Measurements from ENCODE around the gene SPATA2L. TPM values are rescaled to one million over a fixed set of nuclear protein-coding genes. Genes with fewer than 3 reads are reported as not detected.

SPATA2L gene
- total RNA-seq, 1 donor from 2014 or later, result 10.8 TPM

GRCh38 chr16:89737341-89738071 is 36.0 kb upstream of the SPATA2L start:
- no peak for DNase-seq (ENCODE audit: low read depth)
- no peak overlapping the region for H3K4me3 Mint-ChIP-seq (ENCODE audit: unreplicated experiment)
- Histone ChIP-seq H3K27me3 (ENCODE audit: insufficient read depth, low read length) (no peaks in the 10 kb centered on the region), H3K27ac (ENCODE audit: low read depth, low read length) (no peak overlapping the region), H3K79me2 (ENCODE audit: insufficient read depth, low read length) (peaks cover under 1% of the 10 kb centered on the region), H2AFZ (ENCODE audit: low read depth, low read length) (no peak overlapping the region), H3K9ac (ENCODE audit: low read length) (no peak overlapping the region), H4K20me1 (ENCODE audit: insufficient read depth, low read length) (peaks cover 50% of the 10 kb centered on the region), H3K4me1 (ENCODE audit: insufficient read depth, low read length) (no peaks in the 10 kb centered on the region), H3K9me3 (ENCODE audit: insufficient read depth, low read depth, low read length) (no peaks in the 10 kb centered on the region), H3K4me2 (ENCODE audit: low read length) (no peak overlapping the region), H3K36me3 (ENCODE audit: insufficient read depth, low read length) (peaks cover 56% of the 10 kb centered on the region), H3K4me3 (ENCODE audit: insufficient read depth, low read depth, low read length) (no peak overlapping the region)
- H3K9me3 Mint-ChIP-seq (ENCODE audit: unreplicated experiment), result no peaks in the 10 kb centered on the region
- FAIRE-seq, result no peak
- H3K27me3 Mint-ChIP-seq (ENCODE audit: low read depth, unreplicated experiment), result no peaks in the 10 kb centered on the region
- H3K4me1 Mint-ChIP-seq (ENCODE audit: low read depth, unreplicated experiment), result no peaks in the 10 kb centered on the region
- H3K36me3 Mint-ChIP-seq (ENCODE audit: low read depth, unreplicated experiment), result peaks cover 12% of the 10 kb centered on the region
- TF ChIP-seq EZH2 (IDR thresholded peaks at IDR 0.05; ENCODE audit: insufficient read depth, low read length), result no peak
- TF ChIP-seq, protein P1, sequence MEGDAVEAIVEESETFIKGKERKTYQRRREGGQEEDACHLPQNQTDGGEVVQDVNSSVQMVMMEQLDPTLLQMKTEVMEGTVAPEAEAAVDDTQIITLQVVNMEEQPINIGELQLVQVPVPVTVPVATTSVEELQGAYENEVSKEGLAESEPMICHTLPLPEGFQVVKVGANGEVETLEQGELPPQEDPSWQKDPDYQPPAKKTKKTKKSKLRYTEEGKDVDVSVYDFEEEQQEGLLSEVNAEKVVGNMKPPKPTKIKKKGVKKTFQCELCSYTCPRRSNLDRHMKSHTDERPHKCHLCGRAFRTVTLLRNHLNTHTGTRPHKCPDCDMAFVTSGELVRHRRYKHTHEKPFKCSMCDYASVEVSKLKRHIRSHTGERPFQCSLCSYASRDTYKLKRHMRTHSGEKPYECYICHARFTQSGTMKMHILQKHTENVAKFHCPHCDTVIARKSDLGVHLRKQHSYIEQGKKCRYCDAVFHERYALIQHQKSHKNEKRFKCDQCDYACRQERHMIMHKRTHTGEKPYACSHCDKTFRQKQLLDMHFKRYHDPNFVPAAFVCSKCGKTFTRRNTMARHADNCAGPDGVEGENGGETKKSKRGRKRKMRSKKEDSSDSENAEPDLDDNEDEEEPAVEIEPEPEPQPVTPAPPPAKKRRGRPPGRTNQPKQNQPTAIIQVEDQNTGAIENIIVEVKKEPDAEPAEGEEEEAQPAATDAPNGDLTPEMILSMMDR (IDR thresholded peaks at IDR 0.05; ENCODE audit: insufficient read depth, low read depth, low read length), result no peak
- H3K27ac Mint-ChIP-seq (ENCODE audit: unreplicated experiment), result no peak overlapping the region

- no peaks in the 10 kb centered on the region for H3K27me3 ChIP-seq (ENCODE audit: insufficient read depth, low read length)
- peaks cover 63% of the 10 kb centered on the region for H3K36me3 ChIP-seq (ENCODE audit: insufficient read depth, low read length)
Observed at GRCh38 chr16:89736554-89736953, 35.0 kb upstream of the SPATA2L start.

More at GRCh38 chr16:89736554-89736953, 35.0 kb upstream of the SPATA2L start:
- no peak for DNase-seq (ENCODE audit: low read depth)
- H3K4me3 Mint-ChIP-seq (ENCODE audit: unreplicated experiment), result no peak overlapping the region
- H3K27me3 Mint-ChIP-seq (ENCODE audit: low read depth, unreplicated experiment), result no peaks in the 10 kb centered on the region
- Histone ChIP-seq H3K4me2 (ENCODE audit: low read length) (no peak overlapping the region), H2AFZ (ENCODE audit: low read depth, low read length) (no peak overlapping the region), H3K9ac (ENCODE audit: low read length) (no peak overlapping the region), H3K27ac (ENCODE audit: low read depth, low read length) (no peak overlapping the region), H3K9me3 (ENCODE audit: insufficient read depth, low read depth, low read length) (no peaks in the 10 kb centered on the region), H3K79me2 (ENCODE audit: insufficient read depth, low read length) (peaks cover 9% of the 10 kb centered on the region), H3K4me3 (ENCODE audit: insufficient read depth, low read depth, low read length) (no peak overlapping the region), H4K20me1 (ENCODE audit: insufficient read depth, low read length) (peaks cover 59% of the 10 kb centered on the region), H3K4me1 (ENCODE audit: insufficient read depth, low read length) (no peaks in the 10 kb centered on the region)
- no peak for FAIRE-seq
- H3K4me1 Mint-ChIP-seq (ENCODE audit: low read depth, unreplicated experiment), result no peaks in the 10 kb centered on the region
- TF ChIP-seq EZH2 (IDR thresholded peaks at IDR 0.05; ENCODE audit: insufficient read depth, low read length), result no peak
- TF ChIP-seq, protein P1 (IDR thresholded peaks at IDR 0.05; ENCODE audit: insufficient read depth, low read depth, low read length), result no peak
- H3K27ac Mint-ChIP-seq (ENCODE audit: unreplicated experiment), result no peak overlapping the region
- H3K9me3 Mint-ChIP-seq (ENCODE audit: unreplicated experiment), result no peaks in the 10 kb centered on the region
- peaks cover 16% of the 10 kb centered on the region for H3K36me3 Mint-ChIP-seq (ENCODE audit: low read depth, unreplicated experiment)
